Osteoblast (primary cell): ENCODE measurements around the gene OR52I2. TPM values are rescaled to one million over a fixed set of nuclear protein-coding genes. Genes with fewer than 3 reads are reported as not detected.

ENCODE experiments used
- DNase-seq: peaks from one replicate; pipeline ENCODE4 v3.0.0; 2011; ENCODE audit warnings: low spot score, mixed read lengths; ENCODE audit not compliant: insufficient read length; ENCODE audit errors: missing footprints
- H2AFZ ChIP-seq: 2 replicates; pipeline ENCODE4 v1.6.0; 2011; ENCODE audit warnings: mild to moderate bottlenecking, low read length
- H3K27ac ChIP-seq: 2 replicates; pipeline ENCODE4 v1.5.1; 2011; ENCODE audit warnings: mild to moderate bottlenecking, low read depth, low read length, moderate library complexity
- H3K27me3 ChIP-seq: 2 replicates; pipeline ENCODE4 v1.6.0; 2012; ENCODE audit warnings: mild to moderate bottlenecking, control low read depth, inconsistent platforms, low read length, moderate library complexity; ENCODE audit not compliant: insufficient read depth
- H3K36me3 ChIP-seq: 2 replicates; pipeline ENCODE4 v1.5.1; 2011; ENCODE audit warnings: mild to moderate bottlenecking, low read length, control low read depth, moderate library complexity; ENCODE audit not compliant: insufficient read depth
- H3K4me1 ChIP-seq: 2 replicates; pipeline ENCODE4 v1.5.1; 2011; ENCODE audit warnings: mild to moderate bottlenecking, low read length, control low read depth, moderate library complexity; ENCODE audit not compliant: insufficient read depth
- H3K4me2 ChIP-seq: 2 replicates; pipeline ENCODE4 v1.6.0; 2011; ENCODE audit warnings: mild to moderate bottlenecking, low read length; ENCODE audit not compliant: insufficient read depth
- H3K4me3 ChIP-seq: fragments of 200-600 bp; sonication (generic); 3 replicates; pipeline ENCODE4 v1.5.1; 2012; ENCODE audit warnings: mild to moderate bottlenecking, low read length, inconsistent platforms; ENCODE audit not compliant: insufficient read depth
- H3K79me2 ChIP-seq: 2 replicates; pipeline ENCODE4 v1.6.0; 2012; ENCODE audit warnings: mild to moderate bottlenecking, low read length, control low read depth, inconsistent platforms; ENCODE audit not compliant: insufficient read depth
- H3K9me3 ChIP-seq: 2 replicates; pipeline ENCODE4 v1.5.1; 2011; ENCODE audit warnings: low read depth, low read length, control low read depth
- H4K20me1 ChIP-seq: 2 replicates; pipeline ENCODE4 v1.6.0; 2012; ENCODE audit warnings: mild to moderate bottlenecking, low read length, control low read depth; ENCODE audit not compliant: insufficient read depth
- total RNA-seq: library from RNA; depleted of rRNA; stranded (reverse); fragments of >200 nt; gene quantifications from 2 replicates; pipeline ENCODE4 v1.2.3, GENCODE V29; 2012
- TF ChIP-seq, protein P1 (sequence below): IDR thresholded peaks from 2 replicates; pipeline ENCODE4 v1.5.1; 2011; ENCODE audit warnings: mild to moderate bottlenecking, low read depth, low read length, moderate library complexity; ENCODE audit errors: extremely low read depth

The OR52I2 gene
- total RNA-seq, 1 donor = not detected

DNA sequence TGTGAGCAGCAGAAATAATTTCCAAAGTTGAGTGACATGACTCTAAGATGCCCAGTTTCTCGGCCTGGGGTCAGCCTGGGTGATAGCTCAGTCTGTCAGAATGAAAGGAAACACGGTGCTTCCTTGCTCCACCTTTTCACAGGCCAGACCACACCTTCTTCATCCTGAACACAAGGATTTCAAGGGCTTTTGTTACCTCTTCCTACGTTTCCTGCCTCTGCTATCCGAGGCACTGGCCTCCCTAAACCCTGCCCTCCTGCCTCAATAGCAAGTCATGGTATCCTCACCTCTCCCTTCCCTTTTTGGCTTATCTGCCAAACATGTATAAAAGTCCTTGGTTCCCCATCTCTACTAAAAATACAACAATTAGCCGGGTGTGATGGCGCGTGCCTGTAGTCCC, 60.5 kb downstream of the OR52I2 start:
- Histone ChIP-seq H3K4me1 (no peaks in the 10 kb centered on the region), H3K9me3 (no peaks in the 10 kb centered on the region), H4K20me1 (no peaks in the 10 kb centered on the region), H3K79me2 (no peaks in the 10 kb centered on the region), H3K27me3 (peaks cover 5% of the 10 kb centered on the region), H3K4me2 (no peak overlapping the region), H3K27ac (no peak overlapping the region), H2AFZ (no peak overlapping the region), H3K36me3 (no peaks in the 10 kb centered on the region), H3K4me3 (no peak overlapping the region)
- DNase-seq = no peak
- TF ChIP-seq, protein P1, sequence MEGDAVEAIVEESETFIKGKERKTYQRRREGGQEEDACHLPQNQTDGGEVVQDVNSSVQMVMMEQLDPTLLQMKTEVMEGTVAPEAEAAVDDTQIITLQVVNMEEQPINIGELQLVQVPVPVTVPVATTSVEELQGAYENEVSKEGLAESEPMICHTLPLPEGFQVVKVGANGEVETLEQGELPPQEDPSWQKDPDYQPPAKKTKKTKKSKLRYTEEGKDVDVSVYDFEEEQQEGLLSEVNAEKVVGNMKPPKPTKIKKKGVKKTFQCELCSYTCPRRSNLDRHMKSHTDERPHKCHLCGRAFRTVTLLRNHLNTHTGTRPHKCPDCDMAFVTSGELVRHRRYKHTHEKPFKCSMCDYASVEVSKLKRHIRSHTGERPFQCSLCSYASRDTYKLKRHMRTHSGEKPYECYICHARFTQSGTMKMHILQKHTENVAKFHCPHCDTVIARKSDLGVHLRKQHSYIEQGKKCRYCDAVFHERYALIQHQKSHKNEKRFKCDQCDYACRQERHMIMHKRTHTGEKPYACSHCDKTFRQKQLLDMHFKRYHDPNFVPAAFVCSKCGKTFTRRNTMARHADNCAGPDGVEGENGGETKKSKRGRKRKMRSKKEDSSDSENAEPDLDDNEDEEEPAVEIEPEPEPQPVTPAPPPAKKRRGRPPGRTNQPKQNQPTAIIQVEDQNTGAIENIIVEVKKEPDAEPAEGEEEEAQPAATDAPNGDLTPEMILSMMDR = no peak

Other genes starting within 250 kb of the OR52I2 start
- gene OR52B4, start 213.4 kb upstream of the OR52I2 start, total RNA-seq = not detected in 2 replicates
- 15.6 and 15.9 TPM in 2 replicates for gene TRIM21, start 188.0 kb upstream of the OR52I2 start, total RNA-seq
- gene OR52K2, start 132.4 kb upstream of the OR52I2 start, total RNA-seq = not detected in 2 replicates
- not detected in 2 replicates for gene OR52K1, start 99.1 kb upstream of the OR52I2 start, total RNA-seq
- gene OR52M1, start 36.6 kb upstream of the OR52I2 start, total RNA-seq = not detected in 2 replicates
- gene OR52I1, start 12.3 kb downstream of the OR52I2 start, total RNA-seq = not detected in 2 replicates
- 13.6 and 17.7 TPM in 2 replicates for gene TRIM68, start 26.5 kb downstream of the OR52I2 start, total RNA-seq
- gene OR51D1, start 55.7 kb downstream of the OR52I2 start, total RNA-seq = not detected in 2 replicates
- not detected in 2 replicates for gene OR51E1, start 62.2 kb downstream of the OR52I2 start, total RNA-seq
- gene OR51E2, start 116.1 kb downstream of the OR52I2 start, total RNA-seq = not detected in 2 replicates
- not detected in 2 replicates for gene MMP26, start 123.0 kb downstream of the OR52I2 start, total RNA-seq
- not detected in 2 replicates for gene OR51F1, start 188.2 kb downstream of the OR52I2 start, total RNA-seq
- gene OR52R1, start 222.6 kb downstream of the OR52I2 start, total RNA-seq = not detected in 2 replicates
- not detected in 2 replicates for gene OR51F2, start 239.6 kb downstream of the OR52I2 start, total RNA-seq